Right lobe of liver (tissue), 6 donors: ENCODE results near the gene C1QTNF2. TPM values are rescaled to one million over a fixed set of nuclear protein-coding genes. Genes with fewer than 3 reads are reported as not detected.

Experiments
- ATAC-seq, 4 donors: fragments of 200-7000 bp; cut with Tn5 transposase; one replicate each; pipeline ENCODE4 v1.9.1; 2020; ENCODE audit warnings: mild to moderate bottlenecking in 4 of 4, moderate library complexity in 4 of 4
- DNase-seq, 3 donors: peaks; one replicate each; pipeline ENCODE4 v3.0.0-alpha.2; 2020
- H3K27ac ChIP-seq, 3 donors: fragments of 200-600 bp; one replicate each; pipeline ENCODE4 v1.8.0; 2022
- H3K27me3 ChIP-seq, 2 donors: fragments of 200-600 bp; one replicate each; pipeline ENCODE4 v1.8.0; 2022
- H3K36me3 ChIP-seq, 4 donors: fragments of 200-600 bp; sonication (generic) in 1 of 4; one replicate each; pipeline versions ENCODE4 v1.5.1 to v1.8.0; 2017 to 2022; ENCODE audit warnings: control low read depth in 1 of 4
- H3K4me1 ChIP-seq, 4 donors: fragments of 200-600 bp; sonication (generic) in 1 of 4; one replicate each; pipeline versions ENCODE4 v1.5.1 to v1.8.0; 2017 to 2022; ENCODE audit warnings: control low read depth in 1 of 4
- H3K4me3 ChIP-seq, 3 donors: fragments of 200-600 bp; one replicate each; pipeline ENCODE4 v1.8.0; 2022
- H3K9me3 ChIP-seq, 4 donors: fragments of 200-600 bp; sonication (generic) in 1 of 4; one replicate each; pipeline versions ENCODE4 v1.5.1 to v1.8.0; 2017 to 2022; ENCODE audit warnings: control low read depth in 1 of 4
- POLR2A ChIP-seq: fragments of 450-650 bp; IDR thresholded peaks from one replicate; pipeline ENCODE4 v1.6.1; 2017; ENCODE audit warnings: antibody characterized with exemption, mild to moderate bottlenecking
- WGBS: methylation state at CpG from one replicate; pipeline ENCODE4 v1.1.6; 2018; ENCODE audit warnings: low coverage, low lambda C conversion rate; ENCODE audit not compliant: insufficient coverage; ENCODE audit errors: missing lambda C conversion rate; 5-methylcytosine and 5-hydroxymethylcytosine counted together
- intact Hi-C, 2 donors: fragments of 100-400 bp; cut with DNase I; formaldehyde crosslinking; loops; one replicate each; pipeline versions ENCODE4 v1.11.2 to v1.14.1; 2022
- total RNA-seq, 6 experiments: library from RNA; depleted of rRNA in 2 of 6; stranded (reverse); fragments of >200 nt in 2 of 6; fragmentation: NEBNext Ultra II Directional in 3 of 6; extraction: Animal tissue kit (Norgen Biotek cat#: 25700) in 3 of 6; gene quantifications; one replicate each; pipeline versions ENCODE4 v1.1.0 to v1.2.4, GENCODE V29; 2016 to 2023
- TF ChIP-seq, protein P1 (sequence below), 4 donors: fragments of 200-600 bp in 3 of 4; fragments of 450-650 bp in 1 of 4; IDR thresholded peaks; one replicate each; pipeline versions ENCODE4 v1.5.1 to v1.8.0; 2016 to 2022; ENCODE audit warnings: antibody characterized with exemption in 4 of 4, mild to moderate bottlenecking in 2 of 4
- donor health status: DM: no; HTN: yes; CAD: no.
- donor health status: DM: no; HTN: no; CAD: no.
- donor health status: DM: no; HTN: no; CAD: no.
- donor health status: DM: no; HTN: yes; CAD: no.
- donor health status: DM: no; HTN: yes; CAD: no.

C1QTNF2 gene
- total RNA-seq, 6 experiments from 2014 or later = 0.11 to 0.30 (median 0.15) TPM; not detected in 2

DNA sequence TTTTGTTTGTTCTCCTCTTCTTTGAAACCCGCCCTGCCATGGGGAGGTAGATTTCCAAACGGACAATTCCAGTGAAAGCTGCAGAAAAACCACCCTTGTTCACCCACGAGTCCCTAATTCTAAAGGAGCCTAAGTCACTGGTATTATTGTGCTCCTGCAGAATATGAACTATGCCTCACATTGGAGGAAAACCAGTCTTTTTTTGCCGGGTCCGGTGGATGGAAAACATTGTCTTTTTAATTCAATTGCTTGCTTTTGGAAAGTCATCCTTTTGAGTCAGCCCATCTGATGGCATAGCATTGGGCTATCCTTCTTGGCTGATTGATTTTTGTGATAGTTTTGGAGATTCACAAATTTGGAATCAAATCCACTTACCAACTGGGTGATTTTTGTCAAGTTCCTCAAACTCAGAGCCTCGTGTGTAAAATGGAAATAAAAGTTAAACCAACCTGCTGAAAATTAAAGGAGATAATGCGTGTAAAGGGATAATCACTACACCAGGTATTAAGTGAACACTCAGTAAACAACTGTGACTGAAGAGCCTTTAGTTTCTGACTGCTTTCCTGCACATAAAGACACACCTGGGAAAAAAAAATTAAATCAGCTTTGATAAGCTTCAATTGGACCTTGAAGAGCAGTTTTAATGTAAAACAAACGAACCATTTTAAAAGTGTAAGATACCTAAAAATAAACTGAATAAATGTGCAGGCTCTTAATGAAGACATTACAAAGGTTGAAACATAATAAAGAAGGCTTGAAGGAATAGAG lies 57.3 kb downstream of the C1QTNF2 start:
- Histone ChIP-seq H3K27ac (no peak overlapping the region), H3K4me3 (peak overlapping the region in 2 of 3 donors; percentile 38 to 53), H3K36me3 (no peaks in the 10 kb centered on the region), H3K27me3 (peaks cover 7 to 9% of the 10 kb centered on the region in 2 donors), H3K4me1 (peaks cover 0 to 14% (median 0%) of the 10 kb centered on the region in 4 donors), H3K9me3 (no peaks in the 10 kb centered on the region)
- DNase-seq = no peak
- TF ChIP-seq POLR2A = no peak
- TF ChIP-seq, protein P1, sequence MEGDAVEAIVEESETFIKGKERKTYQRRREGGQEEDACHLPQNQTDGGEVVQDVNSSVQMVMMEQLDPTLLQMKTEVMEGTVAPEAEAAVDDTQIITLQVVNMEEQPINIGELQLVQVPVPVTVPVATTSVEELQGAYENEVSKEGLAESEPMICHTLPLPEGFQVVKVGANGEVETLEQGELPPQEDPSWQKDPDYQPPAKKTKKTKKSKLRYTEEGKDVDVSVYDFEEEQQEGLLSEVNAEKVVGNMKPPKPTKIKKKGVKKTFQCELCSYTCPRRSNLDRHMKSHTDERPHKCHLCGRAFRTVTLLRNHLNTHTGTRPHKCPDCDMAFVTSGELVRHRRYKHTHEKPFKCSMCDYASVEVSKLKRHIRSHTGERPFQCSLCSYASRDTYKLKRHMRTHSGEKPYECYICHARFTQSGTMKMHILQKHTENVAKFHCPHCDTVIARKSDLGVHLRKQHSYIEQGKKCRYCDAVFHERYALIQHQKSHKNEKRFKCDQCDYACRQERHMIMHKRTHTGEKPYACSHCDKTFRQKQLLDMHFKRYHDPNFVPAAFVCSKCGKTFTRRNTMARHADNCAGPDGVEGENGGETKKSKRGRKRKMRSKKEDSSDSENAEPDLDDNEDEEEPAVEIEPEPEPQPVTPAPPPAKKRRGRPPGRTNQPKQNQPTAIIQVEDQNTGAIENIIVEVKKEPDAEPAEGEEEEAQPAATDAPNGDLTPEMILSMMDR (IDR thresholded peaks at IDR 0.05) = no peak
- intact Hi-C loops = no loop called here
- 19% methylated on average over 8 of the region's 8 CpGs for WGBS
- no peak for ATAC-seq

DNA sequence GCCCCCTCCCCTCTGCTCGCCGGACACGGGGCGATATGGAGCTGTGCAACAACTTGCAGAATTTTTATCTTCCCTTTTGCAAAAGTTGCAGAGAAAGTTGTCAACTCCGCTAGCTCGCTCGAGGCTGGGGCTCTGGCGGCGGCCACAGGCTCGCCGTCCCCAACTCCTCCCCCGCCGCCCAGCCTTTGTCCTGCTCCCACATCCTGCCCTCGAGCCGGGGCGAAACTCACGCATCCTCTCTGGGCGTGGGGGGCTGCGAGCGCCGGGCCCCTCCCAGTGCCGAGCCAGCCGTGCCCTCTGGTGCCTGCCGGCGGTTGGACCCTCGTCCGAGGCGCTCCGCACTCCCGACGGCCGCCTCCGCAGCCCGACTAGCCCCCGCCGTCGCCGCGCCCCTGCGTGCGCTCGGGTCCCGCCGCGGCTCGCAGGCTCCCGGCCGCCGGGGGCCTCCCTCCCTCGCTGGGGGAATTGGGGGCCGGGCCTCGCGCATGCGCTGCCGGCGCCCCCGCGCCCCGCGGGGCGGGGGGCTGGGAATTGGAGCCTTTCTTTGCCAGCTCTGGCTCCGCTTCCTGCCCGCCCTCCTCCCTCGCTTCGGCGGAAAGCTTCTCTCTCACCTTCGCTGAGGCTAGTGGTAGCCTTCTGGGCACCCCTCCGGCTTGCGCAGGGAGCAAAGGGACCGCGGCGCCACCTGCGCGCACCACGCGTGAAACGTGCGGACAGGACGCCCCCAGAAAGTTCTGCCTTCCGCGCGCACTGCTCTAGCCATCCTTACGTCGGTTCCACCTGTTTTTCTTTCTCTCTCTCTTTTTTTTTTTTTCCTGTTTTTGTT lies 58.1 kb downstream of the C1QTNF2 start, which contains the start of gene CCNJL:
CCNJL (minus strand) TSS at position 431 of the 826 bp plus-strand sequence. CDS start 641 bp downstream, outside the sequence.
- intact Hi-C loops = no loop called here
- Histone ChIP-seq H3K4me3 (peak within 1 kb of the TSS; percentile 38 to 53 (median 49)), H3K9me3 (no peaks in the 10 kb centered on the region), H3K27ac (peak within 1 kb of the TSS in 2 of 3 donors; percentile 5 to 26), H3K36me3 (no peaks in the 10 kb centered on the region), H3K4me1 (peaks cover 0 to 14% (median 0%) of the 10 kb centered on the region in 4 donors), H3K27me3 (peaks cover 7 to 9% of the 10 kb centered on the region in 2 donors)
- TF ChIP-seq POLR2A = no peak
- TF ChIP-seq, protein P1 (IDR thresholded peaks at IDR 0.05) = no peak
- ATAC-seq (peak; percentile 67 to 76 (median 71)), DNase-seq (peak; percentile 59 to 62 (median 61))
- 2% methylated on average over 11 of the region's 84 CpGs for WGBS

DNA sequence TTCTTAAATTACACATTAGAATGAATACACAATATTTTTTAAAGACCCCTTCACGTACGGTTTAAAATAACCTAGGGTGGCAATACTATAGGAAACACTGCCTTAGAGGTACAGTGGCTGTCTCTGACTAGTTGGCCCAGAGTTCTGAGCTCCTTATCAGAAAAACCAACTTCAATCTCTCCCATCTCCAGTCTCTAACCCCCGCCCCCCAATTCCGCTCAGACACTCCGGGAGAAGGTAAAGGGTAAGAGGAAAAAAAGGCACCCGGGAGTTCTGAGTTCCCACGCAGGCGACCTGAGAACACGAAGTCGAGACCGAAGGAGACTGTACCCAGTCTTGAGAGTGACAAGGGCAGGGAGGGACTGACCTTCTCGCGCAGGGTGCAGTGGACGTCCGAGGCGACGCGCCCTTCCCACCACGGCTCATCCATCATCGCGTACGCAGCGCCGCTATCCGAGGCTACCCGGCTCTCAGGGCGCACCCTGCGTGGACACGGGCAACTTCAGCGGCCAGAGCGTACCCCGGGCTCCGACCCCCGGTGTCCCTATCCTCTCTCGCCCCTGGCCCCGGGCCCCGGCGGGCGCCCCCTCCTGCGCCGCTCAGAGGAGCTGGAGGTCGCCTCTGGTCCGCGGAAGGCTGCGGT lies 58.8 kb downstream of the C1QTNF2 start:
- Histone ChIP-seq H3K4me3 (peak overlapping the region; percentile 38 to 53 (median 49)), H3K27ac (peak overlapping the region in 2 of 3 donors; percentile 5 to 26), H3K27me3 (peaks cover 7 to 9% of the 10 kb centered on the region in 2 donors), H3K4me1 (peaks cover 0 to 14% (median 0%) of the 10 kb centered on the region in 4 donors), H3K9me3 (no peaks in the 10 kb centered on the region), H3K36me3 (no peaks in the 10 kb centered on the region)
- intact Hi-C loops = no loop called here
- DNase-seq (peak in 2 of 3 donors; percentile 30 to 60), ATAC-seq (peak; percentile 27 to 54 (median 46))
- WGBS = 10% methylated on average over 12 of the region's 45 CpGs
- no peak for TF ChIP-seq POLR2A
- TF ChIP-seq, protein P1 (IDR thresholded peaks at IDR 0.05) = no peak

DNA sequence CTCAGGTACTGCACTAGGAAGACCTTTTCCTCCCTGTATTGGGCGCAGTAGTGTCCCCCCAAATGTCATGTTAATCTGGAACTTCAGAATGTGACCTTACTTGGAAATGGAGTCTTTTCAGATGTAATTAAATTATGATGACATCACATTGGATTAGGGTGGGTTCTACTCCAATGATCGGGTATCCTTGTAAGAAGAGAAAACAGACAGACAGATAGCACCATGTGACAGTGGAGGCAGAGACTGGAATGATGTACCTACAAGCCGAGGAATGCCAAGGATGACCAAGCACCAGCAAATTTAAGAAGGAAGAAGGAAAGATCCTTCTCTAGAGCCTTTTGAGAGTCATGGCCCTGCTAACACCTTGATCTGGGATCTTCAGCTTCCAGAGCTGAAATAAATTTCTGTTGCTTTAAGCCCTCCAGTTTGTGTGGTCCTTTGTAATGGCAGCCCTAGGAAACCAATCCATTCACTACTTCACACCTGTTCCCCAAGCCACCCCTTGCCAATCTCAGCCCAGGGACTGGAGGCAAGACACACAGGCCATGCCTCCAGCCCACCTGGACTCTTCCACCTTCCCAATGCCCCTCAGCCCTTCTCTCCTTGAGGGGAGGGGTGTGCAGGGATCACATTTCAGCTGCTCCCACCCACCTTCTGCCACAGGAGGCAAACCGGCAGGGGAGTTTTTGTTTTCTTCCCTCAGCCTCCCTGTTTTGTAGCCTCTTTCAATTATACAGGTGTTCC lies 59.7 kb downstream of the C1QTNF2 start:
- intact Hi-C loops = no loop called here
- Histone ChIP-seq H3K36me3 (no peaks in the 10 kb centered on the region), H3K27me3 (peaks cover 7 to 9% of the 10 kb centered on the region in 2 donors), H3K4me3 (no peak overlapping the region), H3K27ac (no peak overlapping the region), H3K4me1 (peaks cover 0 to 9% (median 0%) of the 10 kb centered on the region in 4 donors), H3K9me3 (no peaks in the 10 kb centered on the region)
- WGBS = 69% methylated on average over 4 of the region's 4 CpGs
- DNase-seq = no peak
- TF ChIP-seq, protein P1 (IDR thresholded peaks at IDR 0.05) = no peak
- TF ChIP-seq POLR2A = no peak
- no peak for ATAC-seq
